ENCODE measurements around the gene OTOP2. TPM values are rescaled to one million over a fixed set of nuclear protein-coding genes. Genes with fewer than 3 reads are reported as not detected.
A peak's percentile ranks its signal among the peaks of the same experiment; 100 is the strongest.

The OTOP2 gene
- total and polyA plus RNA-seq, 9 of the 15 experiments (the other 6 are each of a cell fraction or from before 2014, with no cell fraction given), result 0.04 to 0.36 (median 0.14) TPM; not detected in 1

GRCh38 chr17:74875977-74876593 lies 48.0 kb upstream of the OTOP2 start (continued):
- TF ChIP-seq CC2D1A (IDR thresholded peaks at IDR 0.05) (no peak; the same call in 1 of the 2 replicates), CBX5 (IDR thresholded peaks at IDR 0.05; ENCODE audit: borderline replicate concordance, low read depth) (no peak), THAP7 (CRISPR knock-in tag; IDR thresholded peaks at IDR 0.05) (no peak), CREB3L1 (IDR thresholded peaks at IDR 0.05; ENCODE audit: borderline replicate concordance, low read depth) (no peak), TAF15 (IDR thresholded peaks at IDR 0.05; ENCODE audit: low read depth, low read length) (no peak), YBX1 (IDR thresholded peaks at IDR 0.05) (no peak), SMARCC2 (IDR thresholded peaks at IDR 0.05; ENCODE audit: low read depth) (peak; percentile 69), DPF2 (IDR thresholded peaks at IDR 0.05) (peak; percentile 87), PHTF2 (CRISPR knock-in tag; IDR thresholded peaks at IDR 0.05) (no peak), POLR2A (conservative IDR thresholded peaks at IDR 0.05) (peak; percentile 63), KHSRP (IDR thresholded peaks at IDR 0.05) (no peak), SLC30A9 (CRISPR knock-in tag; IDR thresholded peaks at IDR 0.05) (no peak), SIX5 (IDR thresholded peaks at IDR 0.05; ENCODE audit: borderline replicate concordance in 1 of 2, insufficient read depth in 1 of 2, low read depth in 1 of 2, low read length in 2 of 2) (no peak), DACH1 (IDR thresholded peaks at IDR 0.05; ENCODE audit: partially characterized antibody) (no peak), NFE2 (IDR thresholded peaks at IDR 0.05; ENCODE audit: low read depth) (peak; percentile 95), GTF2A2 (tag; IDR thresholded peaks at IDR 0.05) (no peak), ZNF280A (IDR thresholded peaks at IDR 0.05; ENCODE audit: low read depth, partially characterized antibody) (no peak), NCOA4 (IDR thresholded peaks at IDR 0.05; ENCODE audit: partially characterized antibody) (no peak), HOXB6 (CRISPR knock-in tag; IDR thresholded peaks at IDR 0.05; ENCODE audit: borderline replicate concordance) (no peak)
